T47D (cell line): ENCODE measurements around the gene BGN.
A peak's percentile ranks its signal among the peaks of the same experiment; 100 is the strongest.

Experiments used
- DNase-seq, 2 experiments: peaks; one replicate each; pipeline versions ENCODE4 v3.0.0 to v3.0.0-alpha.2; 2011 to 2012; ENCODE audit warnings: low read depth in 1 of 2, low spot score in 1 of 2
- JUND ChIP-seq: IDR thresholded peaks from 2 replicates; pipeline ENCODE4 v1.6.1; 2012; ENCODE audit warnings: low read depth
- in situ Hi-C: cut with HindIII; loops from 2 replicates; pipeline ENCODE4 v1.10.0; 2016; ENCODE audit warnings: low sequenced_read_pairs, low pct_unique_long_range_greater_than_20kb

BGN gene

GRCh38 chrX:153557618-153558355, 63.0 kb downstream of the BGN start:
- in situ Hi-C loops = no loop called here
- TF ChIP-seq JUND = no peak
- peak in 1 of 2 experiments; percentile 18 for DNase-seq
